Measurements from ENCODE around the gene TMEM242.

GRCh38 chr6:157335829-157336228 is 12.5 kb upstream of the TMEM242 start:
- no peak for TF ChIP-seq EZH2phosphoT487 (IDR thresholded peaks at IDR 0.05; ENCODE audit: insufficient read depth, low read depth)
- no peak for TF ChIP-seq EZH2 (IDR thresholded peaks at IDR 0.05; ENCODE audit: insufficient read depth, poor library complexity, severe bottlenecking)
